Measurements from ENCODE around the gene DIPK1B.

DNA sequence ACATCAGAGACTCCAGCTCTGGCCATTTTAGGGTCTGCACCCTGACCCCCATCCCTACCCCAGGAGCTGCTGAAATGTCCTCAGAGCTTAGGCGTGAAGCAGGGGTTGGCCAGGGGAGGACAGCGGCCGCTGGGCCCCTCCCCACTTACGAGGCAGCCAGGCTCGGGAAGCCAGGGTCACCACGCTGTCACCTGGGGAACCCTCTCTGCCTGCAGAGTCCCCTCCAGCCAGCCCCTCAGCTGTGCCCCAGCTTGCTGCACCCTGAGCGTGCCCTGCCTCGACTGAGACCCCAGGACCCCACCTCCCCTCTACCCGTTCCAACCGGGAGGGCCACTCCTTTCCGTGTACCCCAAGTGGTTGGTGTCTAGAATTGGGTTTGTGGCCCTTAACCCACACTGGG is 27.7 kb downstream of the DIPK1B start:
- no peak for TF ChIP-seq POLR2AphosphoS5 (IDR thresholded peaks at IDR 0.05)
- TF ChIP-seq, protein P1, sequence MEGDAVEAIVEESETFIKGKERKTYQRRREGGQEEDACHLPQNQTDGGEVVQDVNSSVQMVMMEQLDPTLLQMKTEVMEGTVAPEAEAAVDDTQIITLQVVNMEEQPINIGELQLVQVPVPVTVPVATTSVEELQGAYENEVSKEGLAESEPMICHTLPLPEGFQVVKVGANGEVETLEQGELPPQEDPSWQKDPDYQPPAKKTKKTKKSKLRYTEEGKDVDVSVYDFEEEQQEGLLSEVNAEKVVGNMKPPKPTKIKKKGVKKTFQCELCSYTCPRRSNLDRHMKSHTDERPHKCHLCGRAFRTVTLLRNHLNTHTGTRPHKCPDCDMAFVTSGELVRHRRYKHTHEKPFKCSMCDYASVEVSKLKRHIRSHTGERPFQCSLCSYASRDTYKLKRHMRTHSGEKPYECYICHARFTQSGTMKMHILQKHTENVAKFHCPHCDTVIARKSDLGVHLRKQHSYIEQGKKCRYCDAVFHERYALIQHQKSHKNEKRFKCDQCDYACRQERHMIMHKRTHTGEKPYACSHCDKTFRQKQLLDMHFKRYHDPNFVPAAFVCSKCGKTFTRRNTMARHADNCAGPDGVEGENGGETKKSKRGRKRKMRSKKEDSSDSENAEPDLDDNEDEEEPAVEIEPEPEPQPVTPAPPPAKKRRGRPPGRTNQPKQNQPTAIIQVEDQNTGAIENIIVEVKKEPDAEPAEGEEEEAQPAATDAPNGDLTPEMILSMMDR (IDR thresholded peaks at IDR 0.05): no peak
